NCI-H1436 (cell line): Measurements from ENCODE around the gene FAM3C.

Experiments
- DNase-seq: peaks from one replicate; lab custom pipeline; 2025; lab: John Stamatoyannopoulos, UW

Gene FAM3C

DNA sequence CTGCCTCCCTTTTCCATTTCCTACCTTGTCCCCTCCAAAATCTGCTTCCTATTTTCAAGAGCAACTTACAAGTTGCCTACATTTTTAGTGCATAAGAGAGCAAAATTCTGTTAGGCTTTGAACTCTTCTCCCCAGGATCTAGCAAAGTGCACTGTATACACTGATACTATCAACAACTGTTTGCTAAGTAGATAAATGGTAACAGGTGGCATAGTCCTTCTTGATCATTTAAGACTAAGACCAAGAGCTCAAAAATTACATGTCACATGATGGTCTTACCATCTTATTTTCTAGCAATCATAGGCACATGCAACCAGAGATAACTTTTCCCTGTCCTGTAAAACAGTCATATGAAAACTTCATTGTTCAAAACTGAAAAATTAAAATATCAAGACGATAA lies 16.2 kb downstream of the FAM3C start:
- no peak for DNase-seq

DNA sequence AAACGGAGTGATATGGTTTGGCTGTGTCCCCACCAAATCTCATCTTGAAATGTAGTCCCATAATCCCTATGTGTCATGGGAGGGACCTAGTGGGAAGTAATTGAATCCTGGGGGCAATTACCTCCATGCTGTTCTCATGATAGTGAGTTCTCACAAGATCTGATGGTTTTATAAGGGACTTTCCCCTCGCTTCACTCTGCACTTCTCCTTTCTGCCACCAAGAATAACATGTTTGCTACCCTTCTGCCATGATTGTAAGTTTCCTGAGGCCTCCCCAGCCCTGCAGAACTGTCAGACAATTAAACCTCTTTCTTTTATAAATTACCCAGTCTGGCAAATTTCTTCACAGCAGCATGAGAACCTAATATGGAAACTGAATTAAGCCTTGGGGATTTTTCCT lies 19.1 kb downstream of the FAM3C start:
- DNase-seq: no peak

DNA sequence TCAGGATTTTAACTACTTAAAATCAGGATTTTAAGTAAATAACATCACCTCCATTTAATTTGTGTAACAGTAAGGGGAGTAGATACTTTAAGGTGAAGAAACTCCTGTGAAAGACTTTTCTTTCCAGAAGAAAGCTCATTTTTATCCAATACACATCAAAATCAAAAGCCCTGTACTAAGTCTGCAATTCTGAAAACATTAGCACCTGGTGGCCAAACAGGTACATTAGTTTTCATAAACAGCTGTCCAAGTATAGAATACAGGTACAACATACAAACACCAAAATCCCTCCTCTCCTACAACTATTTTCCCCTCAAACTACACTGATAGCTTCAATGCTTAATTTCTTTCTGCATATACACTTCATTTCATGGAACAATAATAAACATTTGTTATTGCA lies 22.9 kb downstream of the FAM3C start:
- DNase-seq: no peak

DNA sequence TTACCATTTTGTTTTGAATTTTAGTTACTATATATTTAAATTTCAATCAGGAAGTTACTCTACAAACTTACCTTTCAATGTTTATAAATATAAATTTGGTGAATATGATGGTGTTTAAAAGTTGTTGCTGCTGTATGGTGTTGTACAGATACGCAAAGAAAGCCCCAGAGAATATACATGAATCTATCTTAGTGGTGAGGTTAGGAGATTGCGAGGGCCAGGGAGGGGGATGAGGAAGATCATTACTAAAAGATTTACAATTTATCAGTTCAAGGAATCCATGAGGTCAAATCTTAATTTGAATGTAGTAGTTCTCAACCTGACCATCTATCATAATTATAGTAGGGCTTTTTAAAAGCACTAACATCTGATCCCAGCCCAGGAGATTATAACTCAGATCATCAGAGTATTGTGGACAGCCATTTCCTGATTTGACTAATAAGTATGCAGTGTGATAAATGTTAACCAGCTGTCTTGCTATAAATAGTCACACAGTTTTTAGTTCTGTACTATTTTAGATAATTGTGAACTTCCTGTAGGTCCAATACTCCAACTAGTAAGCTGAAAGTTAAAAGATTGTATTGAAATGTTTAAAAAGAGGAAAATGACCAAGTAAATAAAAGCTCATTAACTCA lies 23.6 kb downstream of the FAM3C start:
- DNase-seq: no peak

DNA sequence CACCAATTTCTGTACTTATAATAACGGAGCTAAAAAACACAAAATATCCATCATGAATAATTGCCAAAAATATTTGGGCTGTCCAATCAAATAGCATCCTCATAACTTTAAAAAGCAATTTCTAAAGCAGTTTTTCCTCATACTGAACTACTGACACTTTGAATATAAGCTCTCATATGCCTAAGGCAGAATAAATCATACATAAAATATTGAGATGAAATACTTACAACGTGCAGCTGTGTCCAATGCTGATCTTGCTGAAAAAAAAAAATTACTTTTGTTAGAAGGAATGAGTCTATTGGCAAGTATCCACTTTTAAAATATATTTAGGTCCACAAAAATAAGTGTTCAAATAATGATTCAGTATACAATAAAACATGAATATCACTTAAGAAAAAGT lies 24.2 kb downstream of the FAM3C start:
- DNase-seq: no peak

DNA sequence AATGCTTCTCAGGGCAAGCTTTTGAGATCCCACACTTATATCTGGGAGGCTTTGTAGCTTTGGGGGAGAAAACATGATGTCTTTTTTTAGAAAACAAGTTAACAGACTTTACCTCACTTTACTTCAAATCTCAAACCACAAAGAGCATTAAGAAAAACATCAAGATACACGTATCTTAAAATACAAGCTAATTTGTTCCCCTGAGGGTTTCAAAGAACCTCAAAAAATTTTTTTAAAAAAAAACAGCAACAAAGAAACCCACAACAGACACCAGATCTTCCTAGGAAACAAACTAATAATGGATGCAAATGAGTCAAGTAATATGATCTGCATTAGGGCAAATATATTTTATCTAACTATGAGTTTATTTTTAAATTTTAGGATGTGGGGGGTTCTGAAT lies 24.7 kb downstream of the FAM3C start:
- no peak for DNase-seq

DNA sequence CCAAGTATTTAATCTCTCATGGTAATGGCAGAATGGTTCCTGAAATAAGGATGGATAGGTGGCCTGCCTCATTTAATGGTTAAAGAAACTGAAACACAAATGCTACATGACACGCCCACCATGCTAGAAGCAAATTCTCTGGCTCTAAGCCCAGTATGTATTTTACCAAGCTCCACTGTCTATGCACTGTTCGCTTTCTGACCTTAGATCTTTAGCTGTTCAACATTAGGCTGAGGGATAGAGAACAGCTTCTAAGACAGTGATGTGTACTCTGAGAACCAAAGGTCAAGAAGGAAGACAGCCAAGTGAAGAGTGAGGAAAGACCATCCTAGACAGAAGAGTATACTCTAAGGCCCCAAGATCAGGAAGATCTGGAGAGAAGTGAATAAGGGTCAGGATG lies 26.6 kb downstream of the FAM3C start:
- no peak for DNase-seq

DNA sequence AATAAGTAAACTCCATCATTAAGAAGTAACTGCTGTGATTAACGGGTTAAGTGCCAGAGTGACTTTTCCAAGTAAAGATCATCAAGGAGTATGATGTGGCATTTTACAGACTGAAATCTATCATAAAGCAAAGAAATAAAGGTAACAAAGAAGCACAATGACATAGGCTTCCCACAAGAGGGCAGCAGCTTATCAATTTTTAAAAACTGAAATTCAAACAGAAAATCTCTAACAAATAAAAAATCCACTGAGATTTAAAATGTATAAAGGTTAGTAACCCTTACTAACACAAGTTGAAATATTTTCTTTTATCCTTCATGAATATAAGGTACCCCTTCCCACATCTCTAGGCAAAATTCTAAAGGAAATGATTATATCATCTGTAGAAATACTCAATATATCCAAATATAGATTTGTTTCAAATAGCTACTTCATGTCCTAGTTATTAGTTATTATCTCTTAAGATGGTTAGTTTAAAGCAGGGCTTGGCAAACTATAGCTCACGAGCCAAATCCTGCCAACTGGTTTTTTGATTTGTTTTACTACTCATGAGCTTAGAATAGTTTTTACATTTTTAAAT lies 29.2 kb downstream of the FAM3C start:
- peak; percentile 22 for DNase-seq

DNA sequence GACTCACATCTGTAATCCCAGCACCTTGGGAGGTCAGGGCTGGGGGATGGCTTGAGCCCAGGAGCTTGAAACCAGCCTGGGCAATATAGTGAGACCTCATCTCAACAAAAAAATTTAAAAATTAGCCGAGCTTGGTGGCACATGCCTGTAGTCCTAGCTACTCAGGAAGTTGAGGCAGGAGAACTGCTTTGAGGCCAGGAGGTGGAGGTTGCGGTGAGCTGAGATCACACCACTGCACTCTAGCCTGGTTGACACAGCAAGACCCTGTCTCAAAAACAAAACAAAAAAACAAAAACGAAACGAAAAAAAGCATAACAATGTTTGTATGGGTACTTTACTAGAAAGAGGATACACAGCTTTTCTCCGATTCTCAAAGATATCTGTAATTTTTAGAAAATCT lies 35.5 kb downstream of the FAM3C start:
- no peak for DNase-seq

DNA sequence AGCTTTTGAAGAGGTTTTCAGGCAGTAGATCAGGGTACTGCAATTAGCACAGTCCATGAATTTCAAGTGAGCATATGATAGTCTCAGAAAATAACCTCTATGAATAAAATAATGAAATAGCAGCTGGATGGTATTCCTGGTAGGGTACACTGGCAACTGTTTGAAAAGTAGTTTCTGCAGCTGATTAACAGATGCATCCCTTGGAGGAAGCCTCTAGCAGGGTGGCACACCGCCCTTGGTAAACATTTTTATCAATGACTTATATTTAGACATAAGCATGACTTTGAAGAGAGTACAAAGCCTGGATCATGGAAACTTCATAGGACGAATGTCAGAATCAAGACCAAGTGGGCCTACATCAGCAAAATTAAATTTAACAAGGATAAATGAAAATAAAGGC lies 40.5 kb downstream of the FAM3C start:
- no peak for DNase-seq

DNA sequence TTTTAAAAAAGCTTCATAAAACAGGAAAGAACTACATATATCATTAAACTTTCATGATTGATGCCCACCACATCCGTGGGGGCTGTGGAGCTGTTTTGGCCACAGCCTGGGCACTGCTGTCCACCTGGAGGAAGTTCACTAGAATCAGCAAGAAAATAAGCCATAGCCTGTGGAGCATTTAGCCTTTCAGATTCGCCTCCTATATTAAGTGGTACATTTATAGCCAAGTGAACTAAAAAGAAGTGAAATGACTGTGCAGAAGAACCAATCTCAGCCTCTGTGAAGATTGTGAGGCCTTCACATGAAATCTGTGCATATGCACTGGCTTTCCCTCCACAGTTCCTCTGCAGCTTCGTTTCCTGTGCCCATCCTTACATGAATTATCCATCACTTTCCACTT lies 43.8 kb downstream of the FAM3C start:
- DNase-seq: no peak

DNA sequence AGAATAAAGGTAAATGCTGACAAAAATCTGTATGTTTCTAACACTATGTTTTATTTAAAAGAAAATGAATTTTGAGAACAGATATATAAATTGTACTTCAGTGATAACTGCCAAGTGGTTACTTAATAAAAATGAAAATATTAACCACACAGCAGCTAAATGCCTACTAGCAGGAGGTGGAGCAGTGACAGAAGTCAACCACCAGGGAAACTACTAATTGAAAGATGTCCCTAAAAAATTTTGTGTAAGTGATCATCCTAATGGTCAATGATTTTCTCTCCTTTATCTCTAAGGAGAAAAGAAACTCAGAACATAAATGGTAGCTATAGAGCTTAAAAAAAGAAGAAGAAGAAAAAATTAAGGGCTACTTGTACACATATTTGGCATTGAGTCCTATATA lies 44.4 kb downstream of the FAM3C start:
- DNase-seq: no peak

DNA sequence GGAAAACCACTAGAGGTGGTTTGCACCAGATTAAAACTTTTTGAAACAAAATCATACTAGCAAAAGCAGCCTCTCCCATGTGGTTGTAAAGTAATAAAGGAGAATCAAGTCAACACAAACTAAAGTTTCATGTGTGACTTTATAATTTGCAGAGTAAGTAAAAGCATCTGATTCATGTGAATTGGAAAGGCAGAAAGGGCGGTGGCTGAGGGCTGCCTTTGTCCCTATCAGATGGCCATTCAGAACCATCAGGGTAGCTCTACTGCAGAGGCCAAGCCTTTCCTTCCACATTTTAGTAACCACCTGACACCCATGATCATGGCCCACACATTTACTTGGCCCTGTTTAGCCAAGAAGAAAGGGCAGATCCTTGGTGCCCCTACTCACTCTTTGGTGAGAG lies 51.6 kb downstream of the FAM3C start:
- no peak for DNase-seq

DNA sequence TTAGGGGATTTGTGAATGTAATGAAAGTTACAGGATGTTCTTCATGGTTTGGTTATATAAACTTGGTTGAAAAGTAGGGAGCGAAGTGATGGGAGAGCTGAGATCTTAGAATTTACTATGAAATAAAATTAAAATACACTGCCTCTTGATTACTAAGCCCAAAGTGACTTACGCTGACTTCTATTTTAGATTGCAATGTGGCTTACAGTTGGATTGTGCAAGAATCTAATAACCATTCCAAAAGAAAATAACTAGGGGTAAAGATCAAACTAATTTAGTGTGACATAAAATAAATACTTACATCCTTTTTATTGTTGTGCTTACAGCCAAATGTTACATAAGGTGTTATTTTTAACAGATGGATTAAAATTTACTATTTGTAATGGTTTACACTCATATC lies 52.0 kb downstream of the FAM3C start:
- no peak for DNase-seq

DNA sequence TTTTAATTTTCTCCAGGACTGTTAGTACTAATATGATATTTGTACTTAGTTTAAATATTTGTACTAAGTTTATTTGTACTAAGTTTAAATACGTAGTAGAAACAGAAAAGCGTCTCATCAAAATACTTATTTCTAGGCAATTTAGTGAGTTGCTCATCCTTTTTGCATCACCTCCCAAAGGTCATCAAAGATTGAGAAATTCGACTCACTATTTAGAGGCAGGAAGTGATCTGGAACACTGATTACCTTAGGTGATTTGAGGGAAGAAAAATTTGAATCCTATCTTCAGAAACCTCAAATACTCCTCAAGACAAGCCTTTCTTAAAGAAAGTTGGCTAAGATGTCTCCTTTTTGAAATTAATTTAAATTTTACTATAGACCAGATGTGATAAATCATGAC lies 52.8 kb downstream of the FAM3C start:
- no peak for DNase-seq

DNA sequence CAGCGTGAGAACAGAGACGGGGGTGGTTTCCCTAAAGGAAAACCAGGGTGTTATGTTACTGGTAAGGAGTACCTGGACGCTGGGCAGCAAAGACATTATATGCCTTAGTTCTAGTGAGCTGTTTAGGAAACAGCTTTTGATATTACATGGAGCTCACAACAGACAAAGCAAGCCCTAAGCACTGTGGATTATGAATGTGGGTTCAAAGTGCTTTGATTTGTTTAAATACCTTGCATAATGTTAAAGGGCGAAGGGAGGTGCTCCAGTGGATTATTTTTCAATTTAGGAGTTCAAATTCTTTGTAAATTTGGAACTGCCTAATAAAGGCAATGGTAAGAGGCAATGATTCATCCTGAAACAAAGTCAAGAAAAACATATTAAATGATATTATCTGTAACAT lies 53.5 kb downstream of the FAM3C start:
- DNase-seq: no peak

DNA sequence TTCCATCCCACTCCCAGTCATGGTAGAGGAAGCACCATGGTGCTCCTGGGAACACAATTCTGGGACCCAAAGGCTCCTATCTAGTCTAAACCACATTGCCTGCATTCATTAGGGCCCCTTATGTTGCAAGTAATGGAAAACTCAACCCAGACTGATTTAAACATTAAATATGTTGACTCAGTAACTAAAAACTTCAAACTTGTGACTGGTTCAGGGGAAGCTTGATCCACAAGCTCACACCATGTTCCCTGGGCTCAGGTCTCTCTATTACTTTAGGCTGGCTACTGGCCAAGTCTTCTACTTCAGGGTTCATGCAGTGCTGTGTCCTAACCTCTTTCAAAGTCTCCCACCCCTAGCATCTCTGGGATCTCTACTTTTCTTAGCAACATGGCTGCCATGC lies 54.2 kb downstream of the FAM3C start:
- DNase-seq: no peak

DNA sequence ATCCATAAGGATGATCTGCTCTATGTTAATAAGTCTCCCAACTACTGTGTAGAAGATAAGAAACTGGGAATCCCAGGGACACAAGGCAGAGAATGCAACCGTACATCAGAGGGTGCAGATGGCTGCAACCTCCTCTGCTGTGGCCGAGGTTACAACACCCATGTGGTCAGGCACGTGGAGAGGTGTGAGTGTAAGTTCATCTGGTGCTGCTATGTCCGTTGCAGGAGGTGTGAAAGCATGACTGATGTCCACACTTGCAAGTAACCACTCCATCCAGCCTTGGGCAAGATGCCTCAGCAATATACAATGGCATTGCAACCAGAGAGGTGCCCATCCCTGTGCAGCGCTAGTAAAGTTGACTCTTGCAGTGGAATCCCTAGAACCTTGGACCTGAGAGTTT lies 57.0 kb downstream of the FAM3C start:
- no peak for DNase-seq

DNA sequence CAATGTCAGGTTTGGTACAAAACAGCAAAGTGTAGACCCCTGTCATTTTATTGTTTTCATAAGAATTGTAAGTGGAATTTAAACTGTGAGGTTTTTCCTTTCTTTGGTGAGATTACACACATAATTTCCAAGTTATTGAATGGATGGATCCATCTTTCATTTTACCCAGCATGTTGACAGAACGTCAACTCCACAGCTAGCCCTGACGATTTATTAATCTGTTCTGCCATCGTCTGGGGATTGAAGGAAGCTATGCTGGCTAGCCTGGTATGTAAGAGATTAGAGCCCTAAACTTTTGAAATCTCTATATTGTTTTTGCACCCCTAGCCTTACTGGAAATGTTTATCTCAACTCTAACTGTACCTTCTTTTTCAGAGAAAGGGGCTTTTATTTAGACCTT lies 58.7 kb downstream of the FAM3C start:
- DNase-seq: no peak

DNA sequence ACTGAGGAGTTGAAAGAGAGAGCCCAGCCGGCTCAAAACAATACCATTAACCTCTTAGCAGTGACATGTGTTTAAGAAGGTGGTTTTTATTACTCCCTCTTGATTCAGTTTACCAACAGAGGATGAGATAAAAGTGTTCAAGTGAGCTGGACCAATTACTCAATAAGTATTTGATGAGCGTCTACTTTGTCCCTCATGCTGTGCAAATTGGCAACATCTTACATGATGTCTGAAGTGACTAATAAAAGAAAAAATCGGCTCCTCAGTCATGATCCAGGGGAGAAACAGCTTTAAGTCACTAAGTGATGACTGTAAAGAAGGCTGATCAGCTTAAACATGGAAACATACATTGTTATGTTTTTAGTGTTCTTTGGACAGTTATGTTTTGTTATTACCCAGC lies 59.5 kb downstream of the FAM3C start:
- DNase-seq: no peak

DNA sequence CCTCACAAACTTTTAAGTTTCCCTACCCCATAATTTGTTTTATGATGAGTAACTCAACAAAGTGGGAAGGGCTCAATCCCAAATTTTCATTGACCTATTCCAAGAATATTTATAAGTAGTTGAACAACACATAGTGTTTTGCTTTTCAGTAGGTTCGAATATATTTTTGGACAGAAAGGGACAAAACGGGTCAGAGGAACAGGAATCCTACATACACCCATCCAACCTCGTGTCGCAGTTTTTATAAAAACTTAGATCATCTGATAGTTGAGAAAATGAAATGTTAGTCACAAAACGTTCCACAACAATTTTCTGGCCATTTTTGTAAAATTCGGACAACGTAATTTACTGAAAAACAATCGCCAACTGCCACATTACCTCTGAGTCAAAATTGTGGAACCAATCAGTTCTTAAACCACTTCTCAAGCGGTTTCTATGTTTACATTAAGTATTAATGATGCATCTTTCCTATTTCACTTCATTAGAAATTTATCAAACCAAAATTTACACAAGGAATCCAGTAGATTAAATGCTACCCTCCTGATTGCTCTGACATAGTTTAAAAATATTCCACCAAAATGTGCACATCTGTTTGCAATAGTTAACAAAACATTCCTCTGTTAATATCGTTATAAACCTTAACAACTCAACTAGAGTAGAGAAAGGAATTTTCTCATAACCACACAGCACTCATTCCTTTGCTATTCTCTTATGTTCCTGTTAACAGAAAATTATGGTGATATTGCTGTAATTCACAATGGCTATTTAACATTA lies 61.0 kb downstream of the FAM3C start:
- no peak for DNase-seq

DNA sequence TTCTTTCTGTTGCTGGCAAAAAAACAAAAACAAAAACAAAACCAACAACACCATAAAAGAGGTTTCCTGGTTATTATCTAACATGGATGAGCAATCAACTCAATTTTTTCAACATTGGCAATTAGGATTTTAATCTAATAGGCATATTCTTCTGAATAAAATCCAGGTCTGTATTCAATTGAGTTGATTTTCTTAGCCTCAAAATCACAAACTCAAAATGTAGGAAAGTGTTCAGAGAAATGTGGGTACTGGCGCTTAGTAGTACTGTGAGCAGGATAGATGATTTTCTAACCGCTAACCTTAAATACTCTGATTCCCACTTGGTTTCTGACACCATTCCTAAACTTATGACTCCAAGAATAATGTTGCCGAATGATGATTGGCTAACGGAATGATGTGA lies 61.7 kb downstream of the FAM3C start:
- no peak for DNase-seq

DNA sequence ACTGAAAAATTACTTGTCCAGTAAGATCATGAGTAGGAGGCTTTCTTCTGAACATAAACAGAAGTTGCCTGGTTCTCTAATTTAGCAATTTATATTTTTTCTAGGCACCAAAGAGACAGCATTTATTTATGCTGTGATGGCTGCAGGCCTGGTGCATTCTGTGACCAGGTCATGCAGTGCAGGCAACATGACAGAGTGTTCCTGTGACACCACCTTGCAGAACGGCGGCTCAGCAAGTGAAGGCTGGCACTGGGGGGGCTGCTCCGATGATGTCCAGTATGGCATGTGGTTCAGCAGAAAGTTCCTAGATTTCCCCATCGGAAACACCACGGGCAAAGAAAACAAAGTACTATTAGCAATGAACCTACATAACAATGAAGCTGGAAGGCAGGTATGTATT lies 64.5 kb downstream of the FAM3C start:
- DNase-seq: no peak

DNA sequence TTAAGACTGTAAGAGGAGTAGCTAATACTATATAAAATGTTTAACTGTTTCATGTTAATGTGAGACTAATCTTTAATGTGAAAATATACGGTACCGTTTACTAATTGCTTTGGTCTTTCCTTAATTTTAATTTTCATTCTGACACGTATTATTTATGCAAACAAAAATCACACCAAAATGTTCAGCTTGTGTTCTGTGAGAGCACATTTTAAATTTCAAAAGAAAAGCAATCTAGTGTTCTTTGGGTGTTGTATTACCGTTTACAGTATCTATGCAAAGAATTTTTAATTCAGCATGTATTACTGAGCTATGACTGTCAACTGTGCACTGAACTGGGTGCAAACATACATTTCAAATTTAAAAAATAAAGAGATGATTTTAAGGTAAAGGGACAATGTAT lies 65.1 kb downstream of the FAM3C start:
- no peak for DNase-seq
